CD8-positive, alpha-beta memory T cell (primary cell): ENCODE data around the gene SUPT16H. TPM values are rescaled to one million over a fixed set of nuclear protein-coding genes. Genes with fewer than 3 reads are reported as not detected.

Experiments
- CTCF ChIA-PET: fragments of 350-600 bp; sonication (Branson Sonifier 250); formaldehyde crosslinking; loops from one replicate; lab custom pipeline; 2021; ENCODE audit warnings: antibody characterized with exemption; lab: Charles Lee
- POLR2A ChIA-PET: fragments of 350-600 bp; sonication (Branson Sonifier 250); formaldehyde crosslinking; loops from one replicate; lab custom pipeline; 2021; ENCODE audit warnings: antibody characterized with exemption; lab: Charles Lee
- DNase-seq, 5 donors: peaks; one replicate each; pipeline versions ENCODE4 v3.0.0 to v3.0.0-alpha.2; 2020 to 2022; ENCODE audit warnings: mixed read lengths in 1 of 5
- H3K27ac ChIP-seq: one replicate; pipeline ENCODE4 v1.7.0; 2013; ENCODE audit warnings: low read depth, mild to moderate bottlenecking, low read length, moderate library complexity
- H3K27me3 ChIP-seq: 2 replicates; pipeline ENCODE4 v1.7.0; 2013; ENCODE audit warnings: low read length, mild to moderate bottlenecking; ENCODE audit not compliant: insufficient read depth, poor library complexity, severe bottlenecking
- H3K36me3 ChIP-seq: 2 replicates; pipeline ENCODE4 v1.7.0; 2013; ENCODE audit warnings: mild to moderate bottlenecking, low read length, moderate library complexity; ENCODE audit not compliant: insufficient read depth
- H3K4me1 ChIP-seq: 2 replicates; pipeline ENCODE4 v1.7.0; 2013; ENCODE audit warnings: mild to moderate bottlenecking, low read length, moderate library complexity; ENCODE audit not compliant: insufficient read depth
- H3K4me3 ChIP-seq: 2 replicates; pipeline ENCODE4 v1.7.0; 2013; ENCODE audit warnings: mild to moderate bottlenecking, low read length
- H3K9me3 ChIP-seq: 2 replicates; pipeline ENCODE4 v1.7.0; 2013; ENCODE audit warnings: mild to moderate bottlenecking, low read length
- H3K27ac Mint-ChIP-seq, 8 donors: one replicate each; pipeline ENCODE4 v1.8.0; 2020 to 2021; ENCODE audit warnings: mixed read lengths in 8 of 8, mild to moderate bottlenecking in 6 of 8, inconsistent platforms in 3 of 8, moderate library complexity in 3 of 8
- H3K27me3 Mint-ChIP-seq, 2 donors: one replicate each; pipeline ENCODE4 v1.8.0; 2020 to 2021; ENCODE audit warnings: mixed read lengths in 2 of 2, mild to moderate bottlenecking in 1 of 2, moderate library complexity in 1 of 2
- H3K36me3 Mint-ChIP-seq, 3 donors: one replicate each; pipeline ENCODE4 v1.8.0; 2020 to 2021; ENCODE audit warnings: mixed read lengths in 3 of 3, inconsistent platforms in 1 of 3, mild to moderate bottlenecking in 1 of 3
- H3K4me1 Mint-ChIP-seq, 3 donors: one replicate each; pipeline ENCODE4 v1.8.0; 2020 to 2021; ENCODE audit warnings: mixed read lengths in 3 of 3, inconsistent platforms in 1 of 3, mild to moderate bottlenecking in 1 of 3
- H3K4me3 Mint-ChIP-seq, 7 donors: one replicate each; pipeline ENCODE4 v1.8.0; 2020 to 2021; ENCODE audit warnings: mixed read lengths in 7 of 7, mild to moderate bottlenecking in 6 of 7, moderate library complexity in 4 of 7, inconsistent platforms in 2 of 7
- H3K9me3 Mint-ChIP-seq, 5 donors: one replicate each; pipeline ENCODE4 v1.8.0; 2020 to 2022; ENCODE audit warnings: mixed read lengths in 5 of 5, mild to moderate bottlenecking in 3 of 5, moderate library complexity in 2 of 5, inconsistent platforms in 1 of 5
- polyA plus RNA-seq: library from polyadenylated mRNA; unstranded; fragments of 300-500 nt; fragmentation: Illumina TruSeq; gene quantifications from one replicate; pipeline ENCODE4 v1.2.3, GENCODE V29; 2021
- total RNA-seq, 2 experiments: library from RNA; stranded (reverse); gene quantifications; one replicate each; pipeline ENCODE4 v1.2.3, GENCODE V29; 2021

The SUPT16H gene
- total RNA-seq (100 to 1,000 TPM; 199 to 208 TPM), polyA plus RNA-seq (84.5 TPM)

DNA sequence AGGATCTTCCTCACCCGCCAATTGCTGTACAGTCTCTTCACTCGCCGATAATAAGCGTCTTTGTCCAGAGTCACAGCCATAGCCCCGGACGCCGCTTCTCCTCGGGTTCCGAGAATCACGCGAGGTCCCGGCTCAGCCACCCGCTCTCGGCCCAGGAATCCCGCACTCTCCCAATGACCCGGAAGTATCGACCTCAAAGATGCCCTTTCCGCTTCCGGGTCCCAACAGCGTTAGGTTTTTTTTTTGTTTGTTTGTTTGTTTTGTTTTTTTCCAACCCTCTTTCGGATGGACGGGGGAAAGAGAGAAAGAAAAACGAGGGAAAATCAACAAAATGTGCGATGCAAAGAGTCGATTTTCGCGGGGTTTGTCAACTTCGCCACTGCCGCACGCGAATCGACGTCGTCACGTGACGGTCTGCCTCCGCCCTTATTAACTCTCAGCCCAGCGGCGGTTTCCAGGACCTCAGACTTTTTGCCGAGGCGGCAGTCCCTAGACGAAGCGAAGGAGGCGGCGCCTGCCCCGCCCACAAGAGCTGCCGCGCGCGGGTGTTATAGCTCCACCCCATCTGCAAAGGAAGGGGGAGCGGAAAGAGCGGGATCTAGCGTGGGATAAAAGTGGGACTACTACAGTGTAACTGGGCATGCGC, at the start of gene SUPT16H:
Gene SUPT16H, minus strand, starts transcription at position 172 of the 646 bp plus-strand sequence. Its CDS starts 92 bp downstream, at position 80.
- peak; percentile 87 to 96 (median 94) for DNase-seq
- H3K9me3 ChIP-seq = no peaks in the 10 kb centered on the region
- H3K36me3 ChIP-seq = no peaks in the 10 kb centered on the region
- no peaks in the 10 kb centered on the region for H3K27me3 ChIP-seq
- CTCF ChIA-PET = interaction anchor here (1.2 kb wide), 1 partner anchor 72 kb away, joined by 4 read pairs; the partner anchor contains the start of gene CHD8
- Mint-ChIP-seq H3K4me1 (peaks cover 41 to 54% (median 48%) of the 10 kb centered on the region in 3 donors), H3K36me3 (peaks cover 0 to 46% (median 2%) of the 10 kb centered on the region in 3 donors), H3K27me3 (no peaks in the 10 kb centered on the region), H3K27ac (peak within 1 kb of the TSS; percentile 96 to 100 (median 99)), H3K4me3 (peak within 1 kb of the TSS; percentile 88 to 99 (median 96)), H3K9me3 (no peaks in the 10 kb centered on the region)
- H3K4me3 ChIP-seq = peak within 1 kb of the TSS; percentile 89
- peaks cover 25% of the 10 kb centered on the region for H3K4me1 ChIP-seq
- POLR2A ChIA-PET = interaction anchor here (0.6 to 1.2 kb wide), 5 partner anchors 53 to 287 kb away, joined by 3 to 6 read pairs (median 3); no protein-coding TSS in a partner anchor
- H3K27ac ChIP-seq = peak within 1 kb of the TSS; percentile 91

DNA sequence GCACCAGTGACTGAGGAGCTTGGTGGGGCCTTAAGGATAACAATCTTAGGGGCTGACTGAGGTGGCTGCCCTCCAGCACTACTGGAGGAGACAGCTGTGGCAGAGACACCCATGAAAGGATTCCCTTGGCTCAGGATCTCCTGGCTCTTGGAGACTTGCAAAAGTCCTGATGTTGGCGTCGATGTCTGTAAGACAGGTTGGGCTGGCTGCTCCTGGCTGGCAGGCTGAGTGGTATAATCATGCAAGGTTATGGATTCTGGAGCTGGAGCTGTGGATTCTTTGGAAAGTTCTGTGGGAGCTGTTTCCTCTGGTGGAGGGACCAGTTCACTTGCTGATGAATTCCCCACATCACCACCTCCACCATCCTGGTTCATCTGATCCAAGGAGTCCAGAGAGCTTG, 47.3 kb upstream of the SUPT16H start:
- Mint-ChIP-seq H3K4me1 (peaks cover 37 to 45% (median 41%) of the 10 kb centered on the region in 3 donors), H3K36me3 (peaks cover 3 to 69% (median 18%) of the 10 kb centered on the region in 3 donors), H3K27ac (peak overlapping the region in 1 of 8 donors; percentile 14), H3K9me3 (no peaks in the 10 kb centered on the region), H3K27me3 (no peaks in the 10 kb centered on the region), H3K4me3 (no peak overlapping the region)
- Histone ChIP-seq H3K27ac (no peak overlapping the region), H3K4me1 (peaks cover 15% of the 10 kb centered on the region), H3K27me3 (no peaks in the 10 kb centered on the region), H3K4me3 (no peak overlapping the region), H3K36me3 (peaks cover 27% of the 10 kb centered on the region), H3K9me3 (no peaks in the 10 kb centered on the region)
- DNase-seq = no peak
- CTCF ChIA-PET = interaction anchor here (1.3 to 2.4 kb wide), 2 partner anchors 24 to 25 kb away, joined by 3 to 9 read pairs; partner anchors contain the start of gene CHD8
- POLR2A ChIA-PET = no interaction called here

DNA sequence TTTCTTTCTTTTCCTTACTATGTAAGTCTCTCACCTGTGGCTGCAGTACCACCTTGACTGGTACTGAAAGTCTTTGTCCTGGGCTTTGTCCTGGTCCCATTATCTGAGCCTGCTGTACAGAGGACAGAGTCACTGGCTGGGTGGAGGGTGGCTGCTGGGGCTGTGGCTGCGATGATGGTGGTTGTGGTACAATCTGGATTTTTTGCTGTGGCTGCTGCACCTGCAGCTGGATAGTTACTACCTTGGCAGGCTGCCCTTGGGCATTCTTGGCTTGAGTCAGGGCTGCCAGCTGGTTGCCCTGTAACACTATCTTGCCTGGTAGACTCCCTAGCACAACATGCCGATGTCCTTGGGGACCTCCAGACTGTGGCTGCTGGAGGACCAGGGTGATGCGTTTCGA, 45.1 kb upstream of the SUPT16H start:
- Histone ChIP-seq H3K27me3 (no peaks in the 10 kb centered on the region), H3K27ac (no peak overlapping the region), H3K4me3 (no peak overlapping the region), H3K4me1 (no peaks in the 10 kb centered on the region), H3K9me3 (no peaks in the 10 kb centered on the region), H3K36me3 (peaks cover 42% of the 10 kb centered on the region)
- ChIA-PET CTCF (no interaction called here), POLR2A (no interaction called here)
- no peak for DNase-seq
- peaks cover 3 to 87% (median 23%) of the 10 kb centered on the region in 3 donors for H3K36me3 Mint-ChIP-seq
- no peaks in the 10 kb centered on the region for H3K9me3 Mint-ChIP-seq
- H3K4me3 Mint-ChIP-seq = no peak overlapping the region
- no peak overlapping the region for H3K27ac Mint-ChIP-seq
- H3K4me1 Mint-ChIP-seq = peaks cover 17 to 24% (median 19%) of the 10 kb centered on the region in 3 donors
- H3K27me3 Mint-ChIP-seq = no peaks in the 10 kb centered on the region

DNA sequence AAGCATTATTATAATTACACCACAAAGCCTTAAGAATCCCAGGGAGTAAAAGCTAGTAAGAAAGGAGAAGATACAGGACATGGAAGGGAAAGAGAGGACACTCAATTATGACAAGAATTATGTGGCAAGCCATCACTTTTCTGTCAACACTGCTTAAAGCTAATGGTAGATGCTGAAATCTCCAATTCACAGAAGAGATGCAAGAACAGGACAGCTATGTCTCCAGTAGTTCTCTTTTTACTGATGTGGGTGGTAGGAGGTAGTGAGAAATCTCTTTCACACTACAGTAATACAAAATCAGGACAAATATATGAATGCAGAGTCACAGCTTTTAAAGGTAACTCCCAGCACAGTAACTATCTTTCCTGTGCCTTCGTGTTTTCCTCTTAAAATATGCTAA, 42.9 kb upstream of the SUPT16H start:
- peaks cover 3 to 90% (median 27%) of the 10 kb centered on the region in 3 donors for H3K36me3 Mint-ChIP-seq
- CTCF ChIA-PET = no interaction called here
- Histone ChIP-seq H3K9me3 (no peaks in the 10 kb centered on the region), H3K4me3 (no peak overlapping the region), H3K27me3 (no peaks in the 10 kb centered on the region), H3K36me3 (peaks cover 57% of the 10 kb centered on the region), H3K27ac (no peak overlapping the region), H3K4me1 (no peaks in the 10 kb centered on the region)
- no peaks in the 10 kb centered on the region for H3K27me3 Mint-ChIP-seq
- DNase-seq = no peak
- H3K4me1 Mint-ChIP-seq = peaks cover 4 to 8% (median 6%) of the 10 kb centered on the region in 3 donors
- no peak overlapping the region for H3K4me3 Mint-ChIP-seq
- H3K9me3 Mint-ChIP-seq = no peaks in the 10 kb centered on the region
- POLR2A ChIA-PET = interaction anchor here (0.9 kb wide), 1 partner anchor 29 kb away, joined by 6 read pairs; the partner anchor contains the start of gene CHD8
- H3K27ac Mint-ChIP-seq = peak overlapping the region in 3 of 8 donors; percentile 7 to 72 (median 10)

DNA sequence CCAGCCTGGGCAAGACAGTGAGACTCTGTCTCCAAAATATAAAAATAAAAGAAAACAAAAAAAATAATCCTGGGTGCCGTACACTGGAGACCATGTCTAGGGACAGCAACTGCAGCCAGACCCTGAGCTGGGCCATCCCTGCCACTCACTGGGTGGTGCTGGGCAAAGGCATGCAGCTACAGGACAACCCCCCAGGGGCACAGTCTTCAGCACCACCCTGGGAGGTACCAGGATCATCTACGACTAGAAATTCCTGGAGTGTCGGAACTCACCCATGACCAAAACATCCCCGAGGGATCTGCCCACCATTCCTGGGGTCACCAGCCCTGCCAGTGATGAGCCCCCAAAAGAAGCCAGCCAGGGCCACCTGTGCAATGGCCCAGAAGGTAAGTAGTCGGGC, 35.7 kb upstream of the SUPT16H start:
- peaks cover 46% of the 10 kb centered on the region for H3K36me3 ChIP-seq
- H3K9me3 ChIP-seq = no peaks in the 10 kb centered on the region
- CTCF ChIA-PET = no interaction called here
- H3K27me3 ChIP-seq = no peaks in the 10 kb centered on the region
- POLR2A ChIA-PET = no interaction called here
- Mint-ChIP-seq H3K27me3 (no peaks in the 10 kb centered on the region), H3K4me3 (no peak overlapping the region), H3K4me1 (peaks cover 0 to 2% (median 0%) of the 10 kb centered on the region in 3 donors), H3K36me3 (peaks cover 7 to 78% (median 17%) of the 10 kb centered on the region in 3 donors), H3K9me3 (no peaks in the 10 kb centered on the region), H3K27ac (peak overlapping the region in 1 of 8 donors; percentile 86)
- no peak overlapping the region for H3K27ac ChIP-seq
- no peaks in the 10 kb centered on the region for H3K4me1 ChIP-seq
- DNase-seq = no peak
- H3K4me3 ChIP-seq = no peak overlapping the region

DNA sequence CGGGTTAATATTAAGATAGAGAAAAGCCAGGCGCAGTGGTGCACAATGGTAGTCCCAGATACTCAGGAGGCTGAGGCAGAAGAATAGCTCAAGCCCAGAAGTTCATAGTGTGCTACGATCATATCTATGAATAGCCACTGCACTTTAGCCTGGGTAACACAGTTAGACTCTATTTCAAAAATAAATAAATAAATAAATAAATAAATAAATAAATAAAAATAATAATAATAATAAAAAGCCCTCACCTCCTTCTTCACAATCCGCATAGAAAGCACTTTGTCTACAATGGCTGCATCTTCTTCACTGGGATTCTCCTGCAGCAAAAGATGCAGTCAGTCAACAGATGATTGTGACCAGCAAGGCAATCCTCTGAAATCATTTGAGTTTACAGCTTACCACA, 31.5 kb upstream of the SUPT16H start:
- no peak for DNase-seq
- Histone ChIP-seq H3K9me3 (no peaks in the 10 kb centered on the region), H3K4me1 (no peaks in the 10 kb centered on the region), H3K4me3 (no peak overlapping the region), H3K27me3 (no peaks in the 10 kb centered on the region), H3K27ac (no peak overlapping the region), H3K36me3 (peaks cover 48% of the 10 kb centered on the region)
- no peak overlapping the region for H3K27ac Mint-ChIP-seq
- POLR2A ChIA-PET = no interaction called here
- peaks cover 0 to 2% (median 0%) of the 10 kb centered on the region in 3 donors for H3K4me1 Mint-ChIP-seq
- H3K4me3 Mint-ChIP-seq = no peak overlapping the region
- peaks cover 7 to 85% (median 24%) of the 10 kb centered on the region in 3 donors for H3K36me3 Mint-ChIP-seq
- H3K27me3 Mint-ChIP-seq = no peaks in the 10 kb centered on the region
- CTCF ChIA-PET = no interaction called here
- no peaks in the 10 kb centered on the region for H3K9me3 Mint-ChIP-seq

DNA sequence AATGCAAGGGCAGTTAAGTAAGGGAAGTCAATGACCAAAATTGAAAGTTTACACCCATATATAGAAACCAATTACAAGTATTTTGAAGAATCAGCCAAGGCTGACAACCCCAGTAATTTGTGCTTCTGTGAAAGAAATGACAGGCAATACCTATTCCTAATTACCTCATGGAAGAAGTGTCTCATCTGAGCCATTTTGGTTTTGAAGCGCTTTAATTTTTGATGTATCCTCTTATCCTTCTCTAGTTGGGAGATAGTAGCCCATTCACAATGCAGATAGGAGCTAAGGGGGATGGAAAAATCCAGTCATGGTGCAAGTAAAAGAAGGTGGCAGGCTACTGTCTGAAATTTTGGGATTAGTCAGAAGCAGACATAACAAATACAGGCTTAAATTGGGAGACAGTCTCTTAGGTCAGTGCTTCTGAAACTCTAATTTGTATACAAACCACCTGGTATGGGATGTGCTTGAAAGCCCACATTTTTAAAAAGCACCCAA, 30.4 kb upstream of the SUPT16H start:
- H3K4me3 Mint-ChIP-seq = no peak overlapping the region
- no peak overlapping the region for H3K4me3 ChIP-seq

DNA sequence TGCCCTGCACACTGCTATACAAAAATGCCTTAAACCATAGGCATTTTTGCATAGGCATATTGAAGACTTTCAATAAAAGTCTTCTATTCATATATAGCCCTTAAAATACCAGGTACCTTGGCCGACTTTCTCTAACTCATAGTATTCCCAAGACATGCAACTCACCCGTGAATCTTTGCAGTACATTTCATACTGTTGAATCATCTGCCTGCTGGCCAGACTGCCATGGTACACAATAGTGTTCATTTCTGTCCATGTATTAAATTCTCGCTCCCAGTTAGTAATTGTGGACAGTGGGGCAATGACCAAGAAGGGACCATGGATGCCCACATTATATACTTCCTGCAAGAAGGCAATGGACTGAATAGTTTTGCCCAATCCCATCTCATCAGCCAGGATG, 24.3 kb upstream of the SUPT16H start:
- Mint-ChIP-seq H3K4me1 (no peaks in the 10 kb centered on the region), H3K4me3 (no peak overlapping the region), H3K36me3 (peaks cover 6 to 95% (median 39%) of the 10 kb centered on the region in 3 donors), H3K9me3 (no peaks in the 10 kb centered on the region), H3K27me3 (no peaks in the 10 kb centered on the region), H3K27ac (peak overlapping the region in 2 of 8 donors; percentile 43 to 61)
- ChIA-PET CTCF (no interaction called here), POLR2A (no interaction called here)
- Histone ChIP-seq H3K27me3 (no peaks in the 10 kb centered on the region), H3K4me1 (no peaks in the 10 kb centered on the region), H3K36me3 (peaks cover 77% of the 10 kb centered on the region), H3K4me3 (no peak overlapping the region), H3K9me3 (no peaks in the 10 kb centered on the region), H3K27ac (no peak overlapping the region)
- DNase-seq = no peak

More for the DNA sequence above, 30.4 kb upstream of the SUPT16H start:
- H3K4me1 ChIP-seq = no peaks in the 10 kb centered on the region
- CTCF ChIA-PET = no interaction called here
- H3K36me3 ChIP-seq = peaks cover 54% of the 10 kb centered on the region
- no peaks in the 10 kb centered on the region for H3K9me3 ChIP-seq
- H3K36me3 Mint-ChIP-seq = peaks cover 7 to 87% (median 32%) of the 10 kb centered on the region in 3 donors
- H3K4me1 Mint-ChIP-seq = peaks cover 0 to 2% (median 0%) of the 10 kb centered on the region in 3 donors
- H3K9me3 Mint-ChIP-seq = no peaks in the 10 kb centered on the region
- H3K27ac ChIP-seq = no peak overlapping the region
- H3K27me3 ChIP-seq = no peaks in the 10 kb centered on the region
- H3K27me3 Mint-ChIP-seq = no peaks in the 10 kb centered on the region
- POLR2A ChIA-PET = no interaction called here
- peak overlapping the region in 1 of 8 donors; percentile 60 for H3K27ac Mint-ChIP-seq
- DNase-seq = no peak
